ENCODE results near the gene HIF1A. TPM values are rescaled to one million over a fixed set of nuclear protein-coding genes. Genes with fewer than 3 reads are reported as not detected.

Gene HIF1A
- total and polyA plus RNA-seq, 10 of the 15 experiments (the other 5 are each of a cell fraction or from before 2014, with no cell fraction given) = 18.3 to 97.0 (median 75.3) TPM

- TF ChIP-seq ESRRA (IDR thresholded peaks at IDR 0.05; ENCODE audit: low read length) (no peak), BMI1 (IDR thresholded peaks at IDR 0.05; ENCODE audit: borderline replicate concordance) (no peak), RAD21 (IDR thresholded peaks at IDR 0.05; ENCODE audit: insufficient read depth, low read depth, low read length) (no peak), HDAC6 (IDR thresholded peaks at IDR 0.05; ENCODE audit: unreplicated experiment) (no peak), IKZF1 (conservative IDR thresholded peaks at IDR 0.05) (no peak), POLR2A (IDR thresholded peaks at IDR 0.05; ENCODE audit: low read depth, low read length) (no peak), WRNIP1 (IDR thresholded peaks at IDR 0.05; ENCODE audit: borderline replicate concordance, low read depth, low read length) (no peak), ATF3 (IDR thresholded peaks at IDR 0.05; ENCODE audit: borderline replicate concordance, extremely low read depth, low read depth, low read length) (no peak), SRF (IDR thresholded peaks at IDR 0.05; ENCODE audit: low read depth in 2 of 2, low read length in 2 of 2) (no peak), BRCA1 (IDR thresholded peaks at IDR 0.05; ENCODE audit: low read depth, low read length) (no peak), SMAD5 (IDR thresholded peaks at IDR 0.05; ENCODE audit: low read depth) (no peak), DPF2 (IDR thresholded peaks at IDR 0.05) (no peak), CBX3 (IDR thresholded peaks at IDR 0.05; ENCODE audit: borderline replicate concordance, low read depth) (no peak)
- TF ChIP-seq, protein P1, sequence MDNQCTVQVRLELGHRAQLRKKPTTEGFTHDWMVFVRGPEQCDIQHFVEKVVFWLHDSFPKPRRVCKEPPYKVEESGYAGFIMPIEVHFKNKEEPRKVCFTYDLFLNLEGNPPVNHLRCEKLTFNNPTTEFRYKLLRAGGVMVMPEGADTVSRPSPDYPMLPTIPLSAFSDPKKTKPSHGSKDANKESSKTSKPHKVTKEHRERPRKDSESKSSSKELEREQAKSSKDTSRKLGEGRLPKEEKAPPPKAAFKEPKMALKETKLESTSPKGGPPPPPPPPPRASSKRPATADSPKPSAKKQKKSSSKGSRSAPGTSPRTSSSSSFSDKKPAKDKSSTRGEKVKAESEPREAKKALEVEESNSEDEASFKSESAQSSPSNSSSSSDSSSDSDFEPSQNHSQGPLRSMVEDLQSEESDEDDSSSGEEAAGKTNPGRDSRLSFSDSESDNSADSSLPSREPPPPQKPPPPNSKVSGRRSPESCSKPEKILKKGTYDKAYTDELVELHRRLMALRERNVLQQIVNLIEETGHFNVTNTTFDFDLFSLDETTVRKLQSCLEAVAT (IDR thresholded peaks at IDR 0.05) = no peak
- TF ChIP-seq, protein P2, sequence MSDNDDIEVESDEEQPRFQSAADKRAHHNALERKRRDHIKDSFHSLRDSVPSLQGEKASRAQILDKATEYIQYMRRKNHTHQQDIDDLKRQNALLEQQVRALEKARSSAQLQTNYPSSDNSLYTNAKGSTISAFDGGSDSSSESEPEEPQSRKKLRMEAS (IDR thresholded peaks at IDR 0.05; ENCODE audit: low read depth, low read length) = no peak
Measured at GRCh38 chr14:61774861-61775260, 79.5 kb downstream of the HIF1A start (continued).

Data from GM12878 (cell line).